SW480 (cell line): ENCODE data around the gene SCP2D1.

Experiments
- DNase-seq: peaks from one replicate; pipeline ENCODE4 v3.0.0-alpha.2; 2016; ENCODE audit warnings: low spot score

SCP2D1 gene

GRCh38 chr20:18815194-18815942 is 1.8 kb downstream of the SCP2D1 start:
- no peak for DNase-seq

GRCh38 chr20:18822832-18823231 is 9.2 kb downstream of the SCP2D1 start:
- no peak for DNase-seq

- no peak for DNase-seq
Measured at GRCh38 chr20:18831830-18832499, 18.4 kb downstream of the SCP2D1 start.

- DNase-seq, result no peak
Measured at GRCh38 chr20:18832546-18833200, 19.1 kb downstream of the SCP2D1 start.

GRCh38 chr20:18835466-18836256 is 22.1 kb downstream of the SCP2D1 start:
- no peak for DNase-seq

GRCh38 chr20:18837718-18838117 is 24.1 kb downstream of the SCP2D1 start:
- DNase-seq, result no peak

- DNase-seq, result peak; percentile 35
Measured at GRCh38 chr20:18839507-18840247, 26.1 kb downstream of the SCP2D1 start.

- no peak for DNase-seq
Measured at GRCh38 chr20:18840248-18840645, 26.7 kb downstream of the SCP2D1 start.

- DNase-seq, result no peak
Measured at GRCh38 chr20:18845017-18845416, 31.4 kb downstream of the SCP2D1 start.

- DNase-seq, result no peak
Measured at GRCh38 chr20:18847226-18847755, 33.7 kb downstream of the SCP2D1 start.

- no peak for DNase-seq
Measured at GRCh38 chr20:18849131-18849530, 35.5 kb downstream of the SCP2D1 start.

- DNase-seq, result no peak
Measured at GRCh38 chr20:18851629-18852028, 38.0 kb downstream of the SCP2D1 start.

GRCh38 chr20:18852318-18852717 is 38.7 kb downstream of the SCP2D1 start:
- no peak for DNase-seq

- no peak for DNase-seq
Measured at GRCh38 chr20:18853216-18853615, 39.6 kb downstream of the SCP2D1 start.

GRCh38 chr20:18853946-18854646 is 40.5 kb downstream of the SCP2D1 start:
- DNase-seq, result no peak

- DNase-seq, result no peak
Measured at GRCh38 chr20:18855882-18856281, 42.3 kb downstream of the SCP2D1 start.

- no peak for DNase-seq
Measured at GRCh38 chr20:18856873-18857272, 43.3 kb downstream of the SCP2D1 start.

- no peak for DNase-seq
Measured at GRCh38 chr20:18857640-18858039, 44.1 kb downstream of the SCP2D1 start.

- DNase-seq, result no peak
Measured at GRCh38 chr20:18858816-18859215, 45.2 kb downstream of the SCP2D1 start.
